ENCODE results near the gene MPZL2. TPM values are rescaled to one million over a fixed set of nuclear protein-coding genes. Genes with fewer than 3 reads are reported as not detected.

Gene MPZL2
- total and polyA plus RNA-seq, 2 of the 13 experiments (the other 11 are each of a cell fraction or from before 2014, with no cell fraction given), result 27.9 to 53.7 TPM

- TF ChIP-seq ZNF501 (CRISPR knock-in tag; IDR thresholded peaks at IDR 0.05) (0 out of 2 replicates have a peak, but pooled peaks have one; percentile 49), NR2F2 (IDR thresholded peaks at IDR 0.05; ENCODE audit: borderline replicate concordance, low read depth) (peak; percentile 33; the same call in 1 of the 2 replicates), MLXIP (CRISPR knock-in tag; IDR thresholded peaks at IDR 0.05; ENCODE audit: borderline replicate concordance) (0 out of 2 replicates have a peak, but pooled peaks have one; percentile 50), ZBTB7A (CRISPR knock-in tag; IDR thresholded peaks at IDR 0.05) (peak; percentile 92; the same call in 1 of the 2 replicates), HOMEZ (CRISPR knock-in tag; IDR thresholded peaks at IDR 0.05; ENCODE audit: low read depth) (peak; percentile 81; the same call in 1 of the 2 replicates), UBTF (CRISPR knock-in tag; IDR thresholded peaks at IDR 0.05) (0 out of 2 replicates have a peak, but pooled peaks have one; percentile 12), ETV5 (CRISPR knock-in tag; IDR thresholded peaks at IDR 0.05; ENCODE audit: borderline replicate concordance) (peak; percentile 91), ZNF781 (CRISPR knock-in tag; IDR thresholded peaks at IDR 0.05; ENCODE audit: borderline replicate concordance, not compliant biosample characterization) (no peak), ZBTB26 (CRISPR knock-in tag; IDR thresholded peaks at IDR 0.05; ENCODE audit: borderline replicate concordance) (peak; percentile 90; the same call in 1 of the 2 replicates), THAP9 (CRISPR knock-in tag; IDR thresholded peaks at IDR 0.05; ENCODE audit: borderline replicate concordance) (no peak), TFE3 (CRISPR knock-in tag; IDR thresholded peaks at IDR 0.05) (peak; percentile 99), KDM2A (CRISPR knock-in tag; IDR thresholded peaks at IDR 0.05; ENCODE audit: borderline replicate concordance, low read depth) (peak; percentile 70; the same call in 1 of the 2 replicates), BORCS8-MEF2B (CRISPR knock-in tag; IDR thresholded peaks at IDR 0.05) (peak; percentile 76; the same call in 1 of the 2 replicates), PPARG (CRISPR knock-in tag; conservative IDR thresholded peaks at IDR 0.05) (peak; percentile 74; the same call in 1 of the 2 replicates)
Observed at GRCh38 chr11:118212131-118212725, 51.9 kb downstream of the MPZL2 start (continued).
